ENCODE data around the gene AAK1.

DNA sequence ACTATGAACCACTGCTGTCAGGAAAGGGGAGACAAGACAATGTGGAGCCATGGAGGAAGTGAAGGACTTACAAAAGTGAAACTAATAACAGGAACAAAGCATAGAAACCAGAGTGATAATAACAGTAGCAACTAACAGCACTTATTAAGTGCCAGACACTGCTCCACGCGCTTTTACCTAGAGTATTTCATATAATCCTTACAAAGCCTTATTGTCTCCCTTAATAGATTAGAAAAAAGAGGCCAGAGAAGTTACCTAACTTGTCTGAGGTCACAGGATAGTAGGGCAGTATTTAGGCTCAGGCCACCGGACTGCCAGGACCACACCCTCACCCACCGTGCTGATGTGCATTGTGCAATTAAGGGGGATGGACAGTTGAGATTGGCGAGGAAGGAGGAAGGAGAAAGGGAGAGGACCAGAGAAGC lies 107.7 kb downstream of the AAK1 start:
- TF ChIP-seq, protein P1, sequence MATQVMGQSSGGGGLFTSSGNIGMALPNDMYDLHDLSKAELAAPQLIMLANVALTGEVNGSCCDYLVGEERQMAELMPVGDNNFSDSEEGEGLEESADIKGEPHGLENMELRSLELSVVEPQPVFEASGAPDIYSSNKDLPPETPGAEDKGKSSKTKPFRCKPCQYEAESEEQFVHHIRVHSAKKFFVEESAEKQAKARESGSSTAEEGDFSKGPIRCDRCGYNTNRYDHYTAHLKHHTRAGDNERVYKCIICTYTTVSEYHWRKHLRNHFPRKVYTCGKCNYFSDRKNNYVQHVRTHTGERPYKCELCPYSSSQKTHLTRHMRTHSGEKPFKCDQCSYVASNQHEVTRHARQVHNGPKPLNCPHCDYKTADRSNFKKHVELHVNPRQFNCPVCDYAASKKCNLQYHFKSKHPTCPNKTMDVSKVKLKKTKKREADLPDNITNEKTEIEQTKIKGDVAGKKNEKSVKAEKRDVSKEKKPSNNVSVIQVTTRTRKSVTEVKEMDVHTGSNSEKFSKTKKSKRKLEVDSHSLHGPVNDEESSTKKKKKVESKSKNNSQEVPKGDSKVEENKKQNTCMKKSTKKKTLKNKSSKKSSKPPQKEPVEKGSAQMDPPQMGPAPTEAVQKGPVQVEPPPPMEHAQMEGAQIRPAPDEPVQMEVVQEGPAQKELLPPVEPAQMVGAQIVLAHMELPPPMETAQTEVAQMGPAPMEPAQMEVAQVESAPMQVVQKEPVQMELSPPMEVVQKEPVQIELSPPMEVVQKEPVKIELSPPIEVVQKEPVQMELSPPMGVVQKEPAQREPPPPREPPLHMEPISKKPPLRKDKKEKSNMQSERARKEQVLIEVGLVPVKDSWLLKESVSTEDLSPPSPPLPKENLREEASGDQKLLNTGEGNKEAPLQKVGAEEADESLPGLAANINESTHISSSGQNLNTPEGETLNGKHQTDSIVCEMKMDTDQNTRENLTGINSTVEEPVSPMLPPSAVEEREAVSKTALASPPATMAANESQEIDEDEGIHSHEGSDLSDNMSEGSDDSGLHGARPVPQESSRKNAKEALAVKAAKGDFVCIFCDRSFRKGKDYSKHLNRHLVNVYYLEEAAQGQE (IDR thresholded peaks at IDR 0.05; ENCODE audit: low read depth), result no peak
- no peak for TF ChIP-seq RAD21 (IDR thresholded peaks at IDR 0.05; ENCODE audit: low read depth)

Measured in Ishikawa (cell line).